Stimulated activated CD8-positive, alpha-beta memory T cell treated with anti-CD3 and anti-CD28 coated beads, Interleukin-2, amount 100 ng/mL, for 1 hour (primary cell): ENCODE results near the gene MCU.

Experiments
- DNase-seq, 2 donors: peaks; one replicate each; pipeline ENCODE4 v3.0.0-alpha.2; 2020; ENCODE audit warnings: low read depth in 2 of 2

The MCU gene

DNA sequence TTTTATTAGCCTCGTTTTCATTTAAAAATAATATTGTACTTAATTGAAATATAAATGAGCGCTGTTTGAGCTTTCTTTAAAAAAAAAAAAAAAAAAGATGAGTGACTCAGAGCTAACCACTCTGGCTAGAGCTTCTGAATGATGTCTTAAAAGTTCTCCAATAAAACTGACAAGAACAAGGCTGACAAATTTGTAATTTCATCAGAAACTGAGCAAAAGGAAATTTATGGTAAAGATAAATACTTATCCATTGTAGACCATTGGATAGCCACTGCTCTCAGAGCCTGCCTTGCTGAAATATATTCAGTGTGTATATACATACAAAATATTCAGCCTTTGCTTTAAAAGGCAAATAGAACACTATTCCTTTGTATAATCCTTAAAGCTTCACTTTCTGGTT is 110.4 kb downstream of the MCU start:
- no peak for DNase-seq

DNA sequence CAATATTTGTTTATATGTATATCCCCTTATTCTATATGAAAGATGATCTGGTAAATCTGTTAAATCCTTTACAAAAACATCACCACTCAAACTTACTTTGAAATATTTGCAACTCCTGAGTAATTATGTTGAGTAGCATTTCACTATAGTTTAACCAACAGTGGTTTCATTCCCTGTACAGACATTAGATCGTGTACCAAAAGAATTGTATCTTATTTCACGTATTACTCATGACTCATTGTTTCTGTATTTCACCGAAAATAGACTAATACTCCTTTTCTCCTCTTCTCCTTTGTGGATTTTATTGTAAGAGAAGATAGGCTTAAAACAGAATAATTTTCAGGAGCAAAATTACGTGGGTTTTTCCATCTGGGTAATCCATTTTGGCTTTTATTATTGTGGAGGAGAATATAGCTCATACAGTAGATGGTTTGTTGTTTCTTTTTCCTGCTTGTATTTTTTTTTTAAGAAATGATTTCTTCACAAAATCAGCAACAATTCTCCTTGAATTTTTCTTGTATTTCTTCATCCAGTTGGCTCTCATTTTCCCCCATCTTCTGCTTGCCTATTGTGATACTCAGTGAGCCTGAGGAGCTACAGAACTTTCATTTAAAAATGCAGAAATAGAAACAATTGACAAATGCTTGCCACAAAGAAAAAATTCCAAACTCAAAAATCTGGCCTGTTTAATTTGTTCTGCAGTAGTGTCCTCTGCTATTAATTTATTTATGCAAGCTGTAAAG is 111.0 kb downstream of the MCU start:
- no peak for DNase-seq

DNA sequence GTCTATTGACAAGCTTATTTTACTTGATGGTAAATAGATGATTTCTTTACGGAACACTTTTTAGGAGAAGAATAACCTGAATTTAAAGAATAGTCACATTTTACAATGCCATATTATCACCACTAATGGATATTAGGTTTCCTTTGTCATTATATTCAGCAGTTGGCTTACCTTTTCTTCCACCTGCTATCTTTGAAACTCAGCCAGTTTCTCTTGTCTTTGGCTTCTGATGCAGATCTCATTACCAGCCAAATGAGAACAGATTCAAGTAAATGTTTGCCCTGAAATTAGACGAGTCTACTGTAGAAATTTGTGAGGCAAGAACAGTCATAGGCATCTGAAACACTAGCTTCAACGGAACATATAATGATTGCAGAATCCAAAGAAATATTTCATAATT is 116.1 kb downstream of the MCU start:
- DNase-seq: no peak

DNA sequence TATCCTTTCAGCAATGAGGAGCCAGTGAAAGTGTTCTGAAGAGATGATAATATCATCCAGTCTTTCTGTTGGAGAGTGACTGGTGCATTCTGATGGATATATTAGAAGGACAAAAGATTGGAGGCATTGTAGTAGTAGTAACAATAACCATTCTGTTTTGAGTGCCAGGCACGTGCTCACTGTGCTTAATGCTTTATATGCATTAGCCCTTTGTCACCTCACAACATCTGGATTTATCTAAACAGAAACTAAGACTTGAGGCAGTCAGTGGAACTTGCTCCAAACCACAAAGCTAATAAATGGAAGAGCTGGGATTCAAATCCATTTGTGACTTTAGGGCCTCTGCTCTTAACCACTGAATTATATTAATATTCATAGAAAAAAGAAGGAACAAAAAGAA is 117.1 kb downstream of the MCU start:
- DNase-seq: no peak

DNA sequence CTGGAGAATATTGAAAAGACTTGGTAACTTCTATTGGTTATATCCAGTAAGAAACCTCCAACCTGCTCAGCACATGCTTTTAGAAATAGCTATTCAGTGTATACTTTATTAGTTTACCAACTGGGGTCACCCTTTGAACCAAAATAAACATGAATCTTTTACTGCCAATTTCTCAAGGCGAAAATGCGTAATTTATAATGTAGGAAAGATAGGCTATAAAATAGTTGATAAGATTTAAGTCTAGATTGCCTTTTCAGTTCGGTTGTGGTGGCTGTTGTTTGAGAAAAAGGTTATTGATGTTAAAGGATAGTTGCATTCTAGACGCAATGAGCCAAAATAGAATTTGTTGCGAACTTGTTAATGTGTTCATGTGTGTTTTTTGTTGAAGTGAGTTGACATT is 119.0 kb downstream of the MCU start:
- DNase-seq: no peak

DNA sequence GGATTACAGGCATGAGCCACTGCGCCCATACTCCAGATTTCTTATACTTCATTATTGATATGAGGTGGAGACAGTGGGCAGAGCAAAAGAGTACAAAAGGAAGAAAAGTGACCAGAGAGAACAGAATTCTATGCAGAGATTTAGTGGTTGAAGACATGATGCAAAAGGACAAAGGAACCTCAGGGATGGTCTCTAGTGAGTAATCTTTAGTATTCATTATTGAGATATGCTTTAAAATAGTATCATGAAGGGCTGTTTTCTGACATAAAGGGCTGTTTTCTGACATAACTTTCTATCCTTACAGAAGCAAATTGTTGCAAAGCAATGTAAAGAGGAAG is 120.4 kb downstream of the MCU start:
- DNase-seq: no peak

DNA sequence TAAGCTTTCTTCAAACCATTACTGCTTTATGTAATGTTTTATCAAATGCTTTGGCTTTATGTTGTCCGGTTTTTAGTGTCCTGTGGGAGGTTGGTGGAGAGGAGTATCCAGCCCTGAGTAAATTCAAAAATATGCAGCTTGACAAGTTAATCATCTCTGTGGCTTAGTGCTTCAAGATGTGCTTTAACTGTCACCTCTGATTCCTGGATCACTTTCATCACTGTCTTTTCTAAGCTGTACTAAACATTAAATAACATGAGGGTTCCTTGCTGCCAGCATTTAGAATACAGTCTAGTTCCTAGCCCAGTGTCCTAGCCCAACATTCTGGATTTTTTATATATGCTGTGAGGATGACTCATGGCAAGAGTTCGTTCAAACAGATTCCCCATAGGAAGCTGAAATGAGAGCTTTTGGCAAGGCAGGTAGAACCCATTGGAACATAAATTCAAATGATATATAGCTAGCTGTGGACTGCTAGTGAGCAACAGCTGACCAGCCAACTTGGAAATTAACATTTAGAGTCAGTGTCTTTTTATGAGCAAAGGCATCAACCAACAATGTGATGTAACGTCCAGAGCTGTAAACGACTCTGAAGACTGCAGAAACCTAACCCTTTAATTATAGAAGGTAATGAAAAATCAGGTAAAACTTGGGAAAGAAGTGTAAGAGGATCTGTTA is 120.9 kb downstream of the MCU start:
- no peak for DNase-seq

DNA sequence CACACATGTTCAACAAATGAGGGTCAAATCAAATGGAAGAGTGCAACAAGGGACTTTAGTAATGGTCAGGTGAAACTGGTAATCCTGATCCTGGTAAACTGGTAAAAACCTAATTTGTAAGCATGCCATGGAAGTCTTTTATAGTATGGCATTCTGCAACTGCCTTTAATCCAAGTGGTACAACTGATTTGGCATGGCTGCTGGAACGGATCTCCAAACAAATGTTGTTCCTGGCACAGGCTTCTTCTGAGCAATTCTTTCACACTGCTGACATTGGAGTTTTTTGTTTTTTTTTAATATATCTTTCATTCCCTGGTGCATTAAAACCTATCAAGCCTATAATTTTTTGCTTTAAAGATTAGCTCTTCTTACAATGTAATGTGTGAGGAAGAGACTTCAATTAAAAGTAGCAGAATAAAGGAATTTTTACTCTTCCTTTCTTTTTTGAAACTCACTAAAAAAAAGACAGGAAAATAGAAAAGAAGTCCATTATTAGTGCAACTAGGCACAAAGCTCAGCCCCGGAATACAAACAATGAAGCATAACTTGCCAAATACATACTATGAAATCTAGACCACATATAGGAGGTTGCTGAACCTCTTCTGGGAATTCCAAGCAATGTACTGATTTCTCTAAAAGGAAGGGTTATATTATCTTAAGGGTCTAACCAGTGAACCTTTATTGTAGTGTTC is 122.3 kb downstream of the MCU start:
- DNase-seq: no peak

DNA sequence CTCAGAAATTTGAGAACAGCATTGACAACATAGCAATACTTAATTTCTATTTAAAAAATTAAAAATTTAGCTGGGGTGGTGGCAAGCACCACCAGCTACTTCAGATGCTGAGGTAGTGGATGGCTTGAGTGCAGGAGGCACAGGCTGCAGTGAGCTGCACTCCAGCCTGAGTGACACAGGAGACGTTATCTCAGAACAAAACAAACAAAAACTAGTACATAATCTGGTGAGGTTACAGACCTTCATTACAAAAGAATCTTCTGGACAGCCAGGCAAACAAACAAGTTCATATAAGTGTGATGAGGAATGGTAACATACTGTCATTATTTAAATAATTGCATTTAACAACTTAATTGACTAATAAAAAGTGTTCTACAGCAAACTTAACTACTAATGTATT is 124.6 kb downstream of the MCU start:
- DNase-seq: no peak

DNA sequence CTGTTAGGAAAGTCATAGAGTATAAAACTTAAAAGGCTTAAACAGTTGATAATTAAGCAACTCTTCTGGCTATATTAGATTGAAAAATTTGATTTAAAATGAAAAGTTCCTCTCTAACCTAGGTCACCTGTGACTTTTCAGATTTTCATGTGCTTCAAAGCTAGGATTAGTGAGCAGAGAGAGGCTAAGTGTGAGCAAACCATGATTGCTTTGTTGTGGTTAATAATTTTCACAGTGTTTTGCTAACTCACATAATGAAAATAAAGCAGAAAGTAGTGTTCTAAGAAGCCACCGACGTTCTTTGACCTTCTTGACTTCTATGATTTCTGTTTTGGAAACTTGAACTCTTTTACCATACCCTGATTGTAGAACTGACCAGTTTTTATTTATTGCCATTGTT is 126.1 kb downstream of the MCU start:
- no peak for DNase-seq

DNA sequence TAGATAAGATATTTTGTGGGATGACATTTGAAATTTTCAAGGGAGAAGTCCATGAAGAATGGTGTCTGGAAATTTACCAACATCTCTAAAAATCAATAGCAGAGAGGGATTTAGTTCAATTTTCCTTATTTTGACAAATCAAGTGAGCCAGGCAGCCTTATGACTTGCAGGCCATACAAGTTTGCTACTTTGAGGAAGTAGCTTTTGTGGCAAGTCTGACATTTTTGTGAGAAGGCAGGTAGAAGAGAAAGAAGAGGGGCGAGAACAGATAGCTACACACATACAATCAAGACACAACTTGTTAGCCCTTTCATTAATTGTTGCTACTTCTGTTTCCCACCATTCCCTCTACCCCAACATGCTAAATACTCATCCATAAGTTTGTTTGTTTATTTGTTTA is 127.1 kb downstream of the MCU start:
- DNase-seq: no peak

DNA sequence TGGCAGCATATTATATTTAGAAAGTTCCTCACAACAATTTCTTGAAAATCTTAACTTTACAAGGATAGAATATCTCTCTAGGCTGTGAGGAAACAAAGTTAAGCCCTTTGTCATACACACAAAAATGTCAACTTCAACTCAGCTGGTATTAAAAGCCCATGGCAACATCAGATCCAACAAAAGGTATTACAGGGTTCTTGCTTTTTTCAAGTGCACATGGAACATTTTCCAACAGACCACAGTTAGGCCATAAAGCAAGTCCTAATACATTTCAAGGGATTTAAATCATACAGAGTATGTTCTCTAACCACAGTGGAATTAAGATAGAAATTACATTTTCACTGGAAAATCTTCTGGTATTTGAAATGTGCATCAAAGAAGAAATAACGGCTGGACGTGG is 129.7 kb downstream of the MCU start:
- DNase-seq: no peak

DNA sequence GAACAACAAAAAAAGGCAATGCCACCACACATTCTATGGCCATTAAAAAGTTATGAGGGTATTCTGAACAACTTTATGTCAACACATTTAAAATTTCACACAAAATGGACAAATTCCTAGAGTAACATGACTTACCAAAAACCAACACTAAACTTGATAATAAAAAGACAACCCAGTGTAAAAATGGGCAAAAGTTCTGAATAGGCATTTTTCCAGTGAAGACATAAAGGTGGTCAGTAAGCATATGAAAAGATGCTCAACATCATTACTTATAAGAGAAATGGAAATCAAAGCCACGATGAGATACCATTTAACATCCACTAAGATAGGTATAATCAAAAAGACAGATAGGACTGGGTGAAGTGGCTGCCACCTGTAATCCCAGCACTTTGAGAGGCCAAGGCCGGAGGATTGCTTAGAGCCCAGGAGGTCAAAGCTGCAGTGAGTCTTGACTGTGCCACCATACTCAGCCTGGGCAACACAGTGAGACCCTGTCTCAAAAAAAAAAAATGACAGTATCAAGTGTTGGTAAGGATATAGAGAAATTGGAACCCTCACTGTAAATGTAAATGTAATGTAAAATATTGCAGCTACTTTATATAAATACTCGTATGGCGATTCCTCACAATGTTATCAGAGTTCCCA is 130.5 kb downstream of the MCU start:
- DNase-seq: no peak

DNA sequence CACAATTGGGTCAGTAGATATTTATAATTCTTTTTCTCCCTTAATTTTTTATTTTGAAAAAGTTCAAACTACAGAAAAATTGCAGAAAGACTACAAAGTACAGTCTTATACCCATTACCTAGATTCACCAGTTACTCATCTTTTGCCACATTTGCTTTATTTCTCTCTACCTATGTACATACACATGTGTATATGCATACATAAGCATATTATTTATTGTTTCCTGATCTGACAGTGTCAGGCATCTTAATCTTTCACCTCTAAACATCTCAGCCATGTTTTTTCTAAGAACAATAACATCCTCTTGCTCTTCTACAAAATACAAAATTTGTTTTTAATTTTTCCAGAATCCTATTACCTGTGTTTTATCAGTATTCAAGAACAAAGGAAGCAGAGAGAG is 133.2 kb downstream of the MCU start:
- no peak for DNase-seq

DNA sequence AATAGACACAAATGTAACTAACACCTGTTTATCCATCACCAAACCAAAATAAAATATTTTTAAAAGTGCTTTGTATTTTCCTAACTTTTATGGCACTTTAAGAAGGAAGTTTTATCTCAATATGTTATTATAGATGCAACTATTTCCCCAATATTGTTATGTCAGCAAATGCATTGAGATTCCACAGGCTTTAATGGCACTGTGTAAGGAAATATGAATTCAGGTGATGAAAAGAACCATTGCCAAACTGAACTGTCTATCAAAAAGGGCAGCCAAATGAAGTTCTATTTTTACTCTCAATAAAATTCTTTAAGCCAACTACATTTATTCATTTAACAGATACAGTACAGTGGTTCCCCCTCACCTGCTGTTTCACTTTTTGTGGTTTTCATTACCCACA is 134.4 kb downstream of the MCU start:
- DNase-seq: no peak

DNA sequence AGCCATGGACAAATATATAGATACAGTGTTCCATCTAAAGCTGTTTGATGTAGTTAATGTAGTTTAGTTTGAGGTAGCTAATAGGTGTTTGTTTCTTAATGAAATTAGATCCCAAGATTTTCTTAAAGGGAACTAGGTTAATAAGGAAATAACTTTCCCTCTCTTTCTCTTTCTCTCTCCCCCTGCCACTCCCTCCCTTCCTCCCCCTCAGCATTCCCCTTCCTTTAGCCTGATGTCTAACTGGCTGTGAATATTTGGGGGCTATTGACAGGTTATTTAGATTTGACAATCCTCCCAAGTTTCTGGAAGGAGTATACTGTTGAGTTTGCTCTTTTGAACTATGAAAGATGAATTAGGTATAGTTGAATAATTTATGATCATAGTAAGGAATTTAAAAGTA is 136.4 kb downstream of the MCU start:
- DNase-seq: no peak

DNA sequence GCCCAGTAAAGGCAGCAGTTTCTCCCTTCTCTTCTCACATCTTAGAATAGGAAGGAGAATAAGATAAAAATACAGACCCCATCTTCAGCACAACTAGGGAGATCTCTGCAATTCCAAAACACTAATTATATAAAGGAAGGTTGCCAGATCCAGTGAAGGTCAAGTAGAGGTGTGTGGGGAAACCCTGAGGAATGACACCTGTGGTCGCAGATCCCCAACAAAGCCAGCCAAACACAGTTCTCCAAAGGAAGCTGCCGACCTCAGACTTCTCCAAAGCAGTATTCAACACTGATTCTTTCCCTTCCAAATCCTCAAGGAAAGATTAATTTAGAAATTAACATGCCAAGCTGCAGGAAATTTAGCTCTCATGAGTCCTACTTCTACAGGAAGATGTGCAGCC is 138.7 kb downstream of the MCU start:
- no peak for DNase-seq

DNA sequence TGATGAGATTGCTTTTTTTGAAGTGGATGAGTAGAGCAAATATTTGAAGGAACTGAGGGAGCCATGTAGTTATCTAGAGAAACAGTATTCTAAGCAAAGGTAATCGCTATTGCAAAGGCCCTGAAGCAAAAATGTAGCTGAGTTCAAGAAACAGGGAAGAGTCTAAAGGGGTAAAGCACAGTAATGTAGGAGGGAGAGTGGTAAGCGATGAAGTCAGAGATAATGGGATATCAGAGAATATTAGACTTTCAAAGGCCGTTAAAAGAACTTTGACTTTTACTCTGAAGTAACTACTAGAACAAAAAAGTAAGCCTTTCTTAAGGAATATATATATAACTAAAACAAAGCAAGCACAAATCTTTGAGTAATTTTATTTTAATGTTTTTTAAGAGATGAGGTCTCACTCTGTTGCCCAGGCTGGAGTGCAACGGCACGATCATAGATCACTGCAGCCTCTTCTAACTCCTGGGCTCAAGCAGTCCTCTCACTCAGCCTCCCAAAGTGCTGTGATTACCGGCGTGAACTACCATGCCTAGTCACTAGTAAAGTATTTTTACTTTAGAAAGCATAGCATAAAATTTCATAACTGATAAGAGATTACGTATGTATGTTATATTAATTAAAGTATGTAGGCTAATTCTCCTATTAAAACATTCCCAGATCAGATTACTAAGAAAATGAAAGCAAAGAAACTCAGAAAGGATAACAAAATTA is 139.9 kb downstream of the MCU start:
- no peak for DNase-seq

DNA sequence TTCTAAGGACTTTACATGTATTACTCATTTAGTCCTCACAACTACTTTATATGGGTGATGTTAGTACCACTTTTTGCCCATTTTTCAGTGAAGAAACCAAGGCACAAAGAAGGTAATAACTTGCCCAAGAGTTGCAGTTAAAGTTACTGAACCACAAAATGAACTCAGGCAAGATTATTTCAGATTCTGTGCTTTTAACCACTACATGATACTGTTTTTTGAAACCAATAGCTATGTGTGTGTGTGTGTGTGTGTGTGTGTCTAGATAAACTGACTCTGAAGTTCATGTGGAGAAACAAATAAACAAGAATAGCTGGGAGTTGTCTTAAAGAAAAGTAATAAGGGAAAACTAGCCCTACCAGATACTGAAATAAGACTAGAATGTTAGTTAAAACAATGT is 140.8 kb downstream of the MCU start:
- DNase-seq: no peak

DNA sequence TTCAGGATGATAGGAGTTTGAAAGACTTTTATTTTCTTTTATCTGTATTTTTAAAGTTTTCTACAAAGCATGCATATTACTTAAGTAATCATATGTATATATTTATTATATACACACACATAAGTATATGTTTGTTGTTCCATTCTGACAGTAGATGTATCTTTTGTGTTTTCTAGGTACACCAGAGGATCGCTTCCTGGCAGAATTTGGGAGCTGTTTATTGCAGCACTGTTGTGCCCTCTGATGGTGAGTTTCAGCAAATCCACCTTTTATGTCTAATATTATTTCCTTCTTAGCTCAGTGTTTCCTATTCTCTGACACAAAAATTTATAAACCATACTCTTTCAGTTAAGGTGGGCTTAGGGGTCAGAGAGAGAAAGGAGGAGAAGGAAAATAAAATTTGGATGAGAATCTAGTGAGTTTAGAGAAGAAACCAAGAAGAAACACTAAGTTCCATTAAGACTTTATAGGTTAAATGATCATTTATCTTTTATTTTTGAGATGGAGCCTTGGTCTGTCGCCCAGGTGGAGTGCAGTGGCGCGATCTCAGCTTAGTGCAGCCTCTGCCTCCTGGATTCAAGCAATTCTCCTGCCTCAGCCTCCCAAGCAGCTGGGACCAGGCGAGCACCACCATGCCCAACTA is 142.4 kb downstream of the MCU start:
- DNase-seq: peak in 1 of 2 donors; percentile 1

DNA sequence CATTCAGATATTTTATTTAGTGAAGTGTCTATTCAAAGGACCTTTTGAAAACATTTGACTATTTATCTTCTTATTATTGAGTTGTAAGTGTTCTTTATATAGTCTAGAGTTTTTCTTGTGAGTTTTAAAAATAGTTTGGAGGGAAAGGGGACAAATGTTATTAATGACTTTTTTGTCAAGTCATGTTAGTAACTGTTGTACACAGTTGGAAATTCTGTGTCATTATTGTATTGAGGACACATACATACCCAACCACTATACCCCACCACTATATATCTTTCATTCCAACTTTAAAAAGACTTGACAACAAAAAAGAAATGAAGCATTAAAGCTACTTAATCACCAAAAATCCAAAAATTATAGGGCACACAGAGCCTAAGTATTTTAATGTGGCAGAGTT is 148.4 kb downstream of the MCU start:
- no peak for DNase-seq

DNA sequence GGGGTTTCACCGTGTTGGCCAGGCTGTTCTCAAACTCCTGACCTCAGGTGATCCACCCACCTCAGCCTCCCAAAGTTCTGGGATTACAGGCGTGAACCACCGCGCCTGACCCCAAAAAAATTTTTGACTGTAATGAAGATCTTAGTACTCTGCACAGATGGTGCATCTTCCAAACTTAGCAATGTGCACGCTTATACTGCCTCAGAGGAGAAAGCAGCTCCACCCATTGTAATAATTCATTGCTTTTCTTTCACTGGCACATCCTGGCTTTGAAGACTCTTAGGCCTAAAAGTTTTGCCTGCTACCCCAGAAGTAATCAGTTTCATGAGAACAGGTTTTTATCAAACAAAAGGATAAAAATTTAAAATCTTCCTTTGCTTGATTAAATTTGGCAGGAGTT is 149.5 kb downstream of the MCU start:
- no peak for DNase-seq
